NCI-H2196 treated with DMSO at 0.1 percent for 48 hours (cell line): ENCODE measurements around the gene RAC2.

Source experiments
- DNase-seq: peaks from one replicate; lab custom pipeline; 2025; ENCODE audit not compliant: unreplicated experiment; lab: John Stamatoyannopoulos, UW

The RAC2 gene

DNA sequence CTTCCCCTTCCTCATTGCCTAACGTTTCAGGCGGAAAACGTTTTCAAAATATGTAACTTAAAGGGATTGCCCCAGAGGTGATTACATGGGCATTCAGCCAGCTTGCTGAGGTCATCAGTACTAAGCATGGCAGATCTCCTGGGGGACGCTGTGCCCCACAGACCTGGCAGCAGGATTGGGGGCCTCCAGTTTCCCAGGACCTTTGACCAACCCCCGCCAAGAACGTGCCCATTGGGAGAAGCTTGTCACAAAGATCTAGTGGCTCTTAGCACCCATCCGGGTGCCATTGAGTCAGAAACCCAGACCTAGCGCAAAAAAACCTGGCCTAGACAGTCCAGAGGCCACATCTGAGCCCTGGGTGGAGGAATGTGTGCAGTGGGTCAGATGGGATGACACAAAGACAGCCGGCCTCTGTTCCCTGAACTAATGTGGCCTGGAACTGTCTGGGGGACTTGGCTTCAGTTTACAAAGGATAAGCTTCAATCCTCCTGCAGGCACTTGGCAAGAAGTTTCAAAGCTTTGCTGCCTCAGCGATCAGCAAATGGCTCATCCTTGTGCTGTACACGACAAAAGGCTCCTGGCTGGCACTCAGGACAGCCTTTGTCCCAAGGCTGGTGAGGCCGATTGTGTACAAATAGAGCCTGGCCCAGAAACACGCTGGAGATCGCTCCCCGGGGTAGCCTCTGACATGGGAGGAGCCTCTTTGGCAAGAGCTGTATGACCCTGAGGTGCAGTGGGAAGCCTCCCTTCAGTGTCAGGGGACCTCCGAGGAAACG lies 65.5 kb downstream of the RAC2 start:
- no peak for DNase-seq

DNA sequence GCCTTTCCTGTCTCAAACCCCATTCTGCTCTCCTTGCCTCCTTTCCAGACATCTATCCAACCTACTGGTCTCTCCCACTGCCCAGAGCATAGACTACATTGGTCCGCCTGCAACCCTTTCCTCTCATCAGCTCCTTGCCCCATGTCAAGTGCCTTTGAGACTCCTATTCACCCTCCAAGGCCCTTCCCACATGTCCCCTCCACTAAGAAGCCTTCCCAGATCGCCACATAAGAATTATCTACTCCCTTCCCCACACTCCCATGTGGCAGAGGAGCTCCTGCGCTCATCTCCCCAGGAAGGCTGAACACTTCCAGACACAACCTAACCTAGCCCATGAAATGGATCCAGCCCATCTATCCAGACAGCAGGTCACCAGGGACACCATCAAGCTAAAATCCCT lies 66.3 kb downstream of the RAC2 start:
- no peak for DNase-seq

DNA sequence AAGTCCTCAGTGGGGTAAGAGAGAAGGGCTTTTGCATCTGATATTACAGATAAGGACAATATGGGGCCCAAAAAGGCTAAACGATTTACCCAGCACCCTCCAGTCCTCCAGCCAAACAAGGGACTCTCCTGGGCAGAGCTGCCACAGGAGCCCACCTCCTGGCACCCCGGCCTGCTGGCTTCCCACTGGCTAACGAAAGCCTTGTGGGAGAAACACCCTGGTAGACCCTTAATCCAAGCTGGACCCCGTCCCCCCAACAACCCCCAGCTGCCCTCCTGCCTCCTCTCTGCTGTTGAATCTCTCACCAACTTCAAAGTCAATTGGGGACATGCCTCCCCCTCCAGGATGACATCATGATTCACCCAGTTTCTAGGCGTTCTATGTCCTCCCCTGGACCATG lies 66.8 kb downstream of the RAC2 start:
- DNase-seq: no peak

DNA sequence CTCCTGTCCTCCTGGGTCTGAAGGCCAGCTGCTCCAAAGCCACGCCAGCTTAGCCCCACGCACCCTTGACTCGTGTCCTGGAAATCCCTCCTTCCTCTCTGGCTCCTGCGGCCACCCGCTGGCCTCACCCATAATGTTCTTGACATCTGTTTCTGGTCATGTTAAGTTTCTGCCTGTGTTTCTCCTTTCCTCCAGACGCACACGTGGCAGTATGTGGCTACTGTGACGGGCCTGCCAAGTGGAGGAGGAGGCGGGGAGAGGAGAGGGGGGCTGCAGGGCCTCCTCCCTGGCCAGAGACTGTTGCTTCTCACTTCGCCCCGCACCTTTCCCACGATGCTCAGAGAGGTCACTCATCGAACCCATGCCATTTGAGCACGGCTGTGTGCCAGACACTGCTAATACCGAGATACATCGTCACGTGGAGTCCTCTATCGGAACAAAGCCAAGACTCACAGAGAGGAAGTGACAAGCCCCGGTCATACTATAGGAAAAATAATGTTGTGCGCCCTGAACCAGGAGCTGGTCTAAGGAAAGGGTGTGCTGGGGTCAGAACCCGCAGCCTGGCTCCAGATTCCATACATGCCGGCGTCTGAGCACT lies 67.5 kb downstream of the RAC2 start:
- no peak for DNase-seq

DNA sequence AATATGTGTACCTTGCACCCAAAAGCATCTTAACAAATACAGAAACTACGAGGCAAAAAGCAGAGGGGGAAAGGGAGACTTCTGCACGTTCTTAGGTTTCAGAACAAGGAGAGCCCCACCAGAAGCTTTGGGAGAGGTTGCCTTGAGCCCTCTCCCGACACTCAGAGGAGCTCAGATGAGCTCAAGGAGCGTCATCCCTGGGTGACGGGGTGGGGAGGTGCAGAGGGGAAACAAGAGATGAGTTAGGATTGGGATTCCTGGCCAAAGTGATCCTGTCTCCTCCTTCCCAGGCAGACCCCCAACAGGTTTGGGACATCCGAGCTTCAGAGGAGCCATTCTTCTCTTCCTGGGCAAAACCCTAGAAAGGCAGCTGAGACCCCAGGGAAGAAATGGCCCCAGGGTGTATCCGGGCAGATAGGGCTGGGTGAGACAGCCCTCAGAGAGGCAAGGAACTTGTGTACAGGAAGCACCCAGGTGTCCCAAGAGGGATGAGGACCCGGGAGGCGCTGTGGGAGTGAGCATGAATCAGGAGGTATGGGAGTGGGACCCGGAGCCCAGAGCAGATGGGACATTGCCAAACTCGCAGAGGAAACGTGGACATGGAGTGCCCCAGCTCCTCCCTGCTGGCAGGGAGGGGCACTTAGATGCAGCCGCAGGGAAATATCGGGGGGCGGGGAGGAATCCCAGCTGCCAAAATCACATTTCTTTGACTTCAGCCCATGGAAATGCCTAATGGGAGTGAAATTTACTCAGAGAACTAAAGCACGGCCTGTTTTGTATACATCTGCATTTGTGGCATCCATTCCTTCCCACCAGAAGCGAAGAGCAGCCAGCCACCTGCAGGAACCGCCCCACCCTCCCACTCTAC lies 68.4 kb downstream of the RAC2 start:
- DNase-seq: no peak
